GM19240 (cell line): Measurements from ENCODE around the gene BEND4.
A peak's percentile ranks its signal among the peaks of the same experiment; 100 is the strongest.
"Not testable (repeated sequence)": the region's sequence is repeated elsewhere in the genome, so short reads cannot be mapped to it uniquely, and the experiment has no call there.

Experiments
- DNase-seq: peaks from one replicate; pipeline ENCODE4 v3.0.0; 2011; ENCODE audit warnings: low spot score; ENCODE audit not compliant: insufficient read length

Gene BEND4

DNA sequence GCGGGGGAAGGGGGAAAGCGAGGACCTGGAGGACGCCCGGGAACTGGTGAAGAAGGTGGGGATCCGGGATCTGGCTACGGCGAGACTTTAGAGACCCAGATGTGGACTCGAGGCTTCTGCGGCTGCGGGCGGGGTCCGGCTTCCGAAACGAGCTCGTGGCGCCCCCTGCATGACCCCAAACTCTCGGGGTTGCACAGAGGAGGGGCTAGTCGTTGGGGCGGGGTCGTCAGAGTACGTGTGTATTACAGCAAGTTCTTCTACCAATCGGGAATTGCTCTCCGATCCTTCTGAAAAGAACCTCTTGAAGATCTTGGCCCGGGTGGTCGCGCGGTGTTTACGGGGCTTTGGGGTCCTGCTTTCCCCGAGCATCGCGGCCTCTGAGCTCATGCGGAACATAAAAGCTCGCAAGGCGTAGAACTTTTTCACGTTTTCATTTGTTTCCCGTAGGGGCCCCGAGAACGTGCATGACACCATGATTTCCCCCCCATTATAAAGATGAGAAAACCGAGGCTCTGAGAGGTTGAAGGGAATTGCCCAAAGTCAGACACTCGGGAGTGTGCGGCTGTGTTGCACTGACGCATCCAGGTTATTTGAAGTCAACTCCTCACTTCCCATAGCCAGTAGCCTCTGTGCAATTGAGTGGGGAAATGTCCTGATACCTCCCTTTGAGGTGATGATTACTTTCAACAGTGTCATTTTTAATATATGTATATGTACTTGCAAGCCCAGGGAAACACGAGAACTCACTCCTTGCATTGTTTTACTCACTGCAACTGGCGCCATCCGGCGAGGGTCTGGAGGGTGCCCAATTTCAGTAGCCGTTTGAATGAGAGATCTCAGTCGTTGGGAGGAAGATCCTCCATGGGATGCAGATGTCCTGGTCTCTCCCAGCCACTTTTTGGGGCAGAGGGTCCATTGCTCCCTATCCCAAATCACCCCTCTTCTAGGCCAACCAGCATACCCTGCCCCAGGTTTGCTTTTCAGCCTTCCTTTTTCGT is at the start of gene BEND4:
TSS of gene BEND4 (minus strand) at position 149 of the 998 bp plus-strand sequence. CDS start 512 bp downstream, outside the sequence.
- no peak for DNase-seq

DNA sequence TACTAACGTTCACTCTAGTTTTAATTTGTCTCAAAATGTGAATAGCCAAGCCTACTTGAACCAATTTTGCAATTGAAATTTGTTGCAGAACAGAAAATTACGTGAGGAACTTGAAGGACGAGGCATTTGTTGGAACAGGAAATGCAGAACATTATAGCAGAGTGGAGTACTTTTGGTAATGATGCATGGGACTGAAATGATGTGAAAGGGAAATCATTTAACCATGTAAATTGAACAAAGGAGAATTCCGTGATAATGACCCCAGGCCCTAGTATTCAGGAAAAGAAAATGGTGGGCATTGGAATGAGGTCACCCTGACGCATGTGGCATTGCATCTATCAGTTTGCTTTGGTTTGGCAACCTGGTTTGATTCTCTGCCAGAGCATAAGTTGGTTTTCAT is 44.9 kb upstream of the BEND4 start:
- no peak for DNase-seq

DNA sequence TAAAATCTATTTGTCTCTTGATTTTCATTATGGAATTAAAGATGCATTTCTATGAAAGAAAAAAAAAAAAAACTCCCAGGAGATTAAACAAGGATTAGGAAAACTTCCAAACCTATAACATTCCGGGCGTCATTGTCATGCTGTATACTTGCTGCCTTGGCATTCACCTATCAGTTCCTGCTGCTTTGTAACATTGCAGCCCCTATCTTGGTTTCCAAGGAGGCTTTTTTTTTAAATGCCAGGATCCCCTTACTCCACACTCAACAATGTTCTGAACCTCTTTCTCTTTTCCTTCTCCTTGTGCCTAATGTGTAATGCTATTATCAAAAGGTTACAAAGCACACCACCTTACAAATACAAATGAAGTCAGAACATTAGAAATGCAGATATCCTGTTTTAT is 20.5 kb upstream of the BEND4 start:
- no peak for DNase-seq

DNA sequence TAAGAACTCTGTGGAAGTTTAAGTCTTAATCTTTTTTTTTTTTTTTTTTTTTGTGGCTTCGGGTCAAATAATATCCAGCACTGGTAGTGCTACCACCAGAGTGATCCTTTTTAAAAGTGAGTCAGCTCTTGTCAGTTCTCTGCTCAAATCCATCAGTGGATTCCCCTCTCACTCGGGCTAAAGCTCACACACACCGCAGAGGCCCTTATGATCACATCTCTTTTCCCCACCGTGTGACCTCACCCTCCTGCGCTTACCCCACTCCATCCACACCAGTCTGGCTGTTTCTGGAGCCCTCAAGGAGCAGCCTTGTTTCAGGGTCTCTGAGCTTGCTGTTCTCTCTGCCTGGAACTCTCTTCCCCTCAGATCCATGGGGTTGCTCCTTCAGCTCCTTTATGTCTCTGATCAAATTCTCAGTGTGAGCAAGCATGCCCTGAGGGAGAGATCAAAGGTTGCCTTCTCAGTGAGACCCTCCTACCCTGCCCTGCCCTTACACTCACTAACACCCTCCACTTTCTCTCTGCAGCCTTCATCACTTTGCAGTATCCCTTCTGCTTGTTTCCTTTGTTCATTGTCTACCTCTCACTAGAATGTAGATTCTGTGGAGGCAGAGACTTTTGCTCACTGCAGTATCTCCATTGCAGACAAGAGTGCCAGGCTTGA is 19.8 kb upstream of the BEND4 start:
- no peak for DNase-seq

DNA sequence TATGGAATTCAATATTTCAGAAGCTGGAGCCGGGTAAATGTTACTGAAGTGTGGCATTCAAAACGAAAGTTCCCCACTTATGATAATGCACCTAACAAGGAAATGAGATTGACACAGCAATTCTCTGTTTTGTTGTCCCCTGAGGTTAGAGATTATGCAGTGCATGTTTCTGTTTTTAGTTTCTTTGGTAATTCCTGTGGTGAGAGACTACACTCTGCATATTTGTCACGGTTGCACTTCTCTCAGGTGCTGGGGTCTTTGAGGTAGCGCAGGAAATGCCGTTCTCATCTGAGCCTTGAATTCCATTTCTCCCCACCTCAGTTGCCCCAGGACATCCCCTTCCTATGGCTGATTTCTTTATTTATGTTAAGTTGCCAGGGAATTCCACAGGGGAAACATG is 15.3 kb upstream of the BEND4 start:
- DNase-seq, result peak; percentile 53

DNA sequence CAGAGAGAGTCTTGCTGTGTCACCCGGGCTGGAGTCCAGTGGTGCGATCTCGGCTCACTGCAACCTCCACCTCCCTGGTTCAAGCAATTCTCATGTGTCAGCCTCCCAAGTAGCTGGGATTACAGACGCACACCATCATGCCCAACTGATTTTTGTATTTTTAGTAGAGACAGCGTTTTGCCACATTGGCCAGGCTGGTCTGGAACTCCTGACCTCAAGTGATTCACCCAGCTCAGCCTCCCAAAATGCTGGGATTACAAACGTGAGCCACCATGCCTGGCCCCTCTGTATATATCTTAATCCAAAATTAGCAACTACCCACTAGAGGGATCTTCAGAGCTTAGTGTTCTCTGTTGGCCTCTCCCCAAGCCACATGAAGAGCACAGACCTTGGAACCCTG is 13.7 kb upstream of the BEND4 start:
- not testable (repeated sequence) for DNase-seq

DNA sequence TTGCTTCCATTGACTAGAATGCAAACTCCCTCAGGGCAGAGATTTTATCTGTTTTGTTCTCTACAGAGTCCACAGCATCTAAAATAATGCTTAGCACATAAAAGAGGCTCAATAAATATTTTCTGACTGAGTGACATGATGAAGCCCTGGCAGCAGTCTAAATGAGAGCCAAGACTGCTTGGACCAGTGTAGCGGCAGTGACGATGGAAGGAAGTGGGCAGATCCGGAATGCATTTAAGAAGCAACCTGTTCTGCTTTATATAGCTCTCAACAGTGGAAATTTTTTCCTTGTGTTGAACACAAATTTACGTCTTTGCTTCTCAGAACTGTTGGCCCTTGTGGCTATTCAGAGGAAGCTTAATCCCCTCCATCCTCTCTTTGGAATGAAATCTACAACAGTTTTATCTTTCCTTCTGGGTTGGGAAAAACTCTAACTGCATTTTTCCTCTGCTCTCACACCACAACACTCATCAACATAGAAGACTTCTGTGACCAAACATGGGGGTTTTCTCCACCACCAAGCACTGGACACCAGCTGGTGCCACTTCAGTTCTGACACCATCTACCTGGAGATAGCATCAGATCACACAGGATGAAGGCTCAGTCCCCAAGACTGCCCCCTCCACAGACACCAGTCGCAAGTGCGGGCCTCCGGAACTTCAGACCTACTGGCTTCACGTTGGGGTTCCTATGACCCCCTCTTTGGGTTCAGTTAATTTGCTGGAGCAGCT is 7.0 kb upstream of the BEND4 start:
- DNase-seq, result no peak

DNA sequence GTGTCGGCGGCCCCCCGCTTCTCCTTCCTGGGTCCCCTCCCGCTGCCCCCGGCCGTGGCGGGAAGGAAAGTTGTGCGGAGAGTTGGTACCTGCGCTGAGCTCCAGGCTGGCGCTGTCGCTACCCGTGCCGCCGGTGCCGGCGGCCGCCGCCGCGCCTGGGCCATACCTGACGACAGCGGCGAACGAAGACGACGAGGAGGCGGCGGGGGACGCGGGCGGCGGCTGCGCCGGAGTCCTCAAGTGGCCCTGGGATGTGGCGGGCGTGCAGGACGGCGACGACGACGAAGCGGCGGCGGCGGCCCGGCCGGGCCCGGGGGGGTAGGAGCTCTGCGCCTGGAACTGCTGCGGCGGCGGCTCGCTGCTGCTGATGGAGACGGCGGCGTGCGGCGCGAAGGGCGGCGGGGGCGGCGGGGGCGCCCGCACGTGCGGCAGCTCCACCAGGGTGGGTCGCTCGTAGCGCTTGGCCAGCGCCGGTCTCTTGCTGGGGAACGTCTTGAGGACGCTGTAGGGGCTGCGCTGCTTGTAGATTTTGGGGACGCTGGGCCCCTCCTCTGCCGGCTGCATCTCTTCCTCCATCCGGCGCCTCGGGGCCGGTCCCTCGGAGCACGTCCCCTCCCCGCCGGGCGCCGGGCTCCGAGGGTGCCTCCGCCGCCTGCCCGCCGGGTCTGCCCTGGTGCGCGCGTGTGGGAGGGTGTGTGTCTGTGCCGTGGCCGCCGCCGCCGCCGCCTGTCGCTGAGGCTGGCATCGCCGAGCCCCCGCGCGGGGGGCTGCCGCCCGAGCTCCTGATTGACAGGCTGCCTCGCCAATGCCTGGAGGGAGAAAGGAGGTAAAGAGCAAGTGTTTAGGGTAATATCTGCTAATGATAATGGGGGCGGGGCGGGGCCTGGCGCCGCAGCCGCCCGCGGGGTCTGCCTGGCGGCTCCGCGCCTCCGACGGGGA is 618 bp downstream of the BEND4 start:
- peak; percentile 53 for DNase-seq

DNA sequence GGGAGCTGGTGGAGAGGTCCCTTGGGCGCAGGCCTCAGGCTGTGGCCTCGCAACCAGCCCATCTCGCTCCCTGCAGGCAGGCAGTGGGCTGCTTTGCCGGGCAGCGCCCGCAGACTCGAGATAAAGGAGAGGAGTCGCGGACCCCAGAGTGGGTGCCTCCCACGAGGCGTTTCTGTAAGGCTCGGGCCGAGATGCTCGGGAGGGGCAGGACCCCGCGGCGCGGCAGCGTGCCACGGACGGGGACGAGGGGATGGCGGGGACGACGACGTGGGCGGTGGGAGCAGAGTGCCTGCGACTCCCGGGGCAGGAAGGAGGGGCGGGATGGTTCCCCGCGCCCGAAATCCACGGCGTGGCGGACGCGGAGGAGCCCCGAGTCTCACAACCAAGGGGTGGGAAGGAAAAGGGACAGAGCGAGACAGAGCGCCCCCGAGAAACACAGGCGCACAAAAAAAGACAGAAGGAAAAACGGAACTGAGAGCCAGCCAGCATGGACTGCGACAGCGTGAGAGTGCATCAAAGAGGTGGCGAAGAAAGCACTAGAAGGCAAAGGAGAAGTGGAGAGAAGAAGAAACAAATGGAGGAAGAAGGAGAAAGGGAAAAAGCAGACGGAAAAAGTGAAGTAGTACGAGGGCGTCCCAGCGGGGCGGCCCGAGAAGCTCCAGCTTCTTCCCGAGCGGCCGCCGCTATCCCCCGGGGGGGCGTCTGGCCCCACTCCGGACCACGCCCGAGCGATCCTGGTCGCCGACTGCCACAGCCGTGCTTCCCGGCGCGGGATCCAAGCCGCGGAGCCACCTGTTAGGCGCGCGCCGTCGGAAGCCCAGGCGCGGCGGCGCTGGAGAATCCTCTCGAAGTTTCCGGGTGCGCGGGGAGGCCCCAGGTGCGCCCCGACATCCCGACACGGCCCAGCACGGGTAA is 1.5 kb downstream of the BEND4 start:
- DNase-seq, result no peak

DNA sequence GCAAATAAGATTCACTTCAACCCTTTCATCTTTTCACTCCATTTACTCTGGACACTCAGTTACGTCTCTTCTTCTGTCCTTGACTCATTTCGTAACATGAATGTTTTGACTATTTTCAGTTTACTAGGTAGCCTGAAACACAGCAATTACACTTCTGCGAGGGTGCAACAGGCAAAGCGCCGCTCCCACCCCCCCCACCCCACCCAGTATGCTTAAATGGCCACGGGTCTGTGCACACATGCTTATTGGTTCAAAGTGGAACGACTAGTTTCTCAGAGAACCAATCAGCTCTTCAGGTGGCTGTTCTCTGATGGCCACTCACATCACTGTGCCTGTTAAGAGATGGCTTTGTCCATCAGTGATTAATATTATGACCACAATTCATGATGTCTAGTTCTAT is 3.5 kb downstream of the BEND4 start:
- no peak for DNase-seq

DNA sequence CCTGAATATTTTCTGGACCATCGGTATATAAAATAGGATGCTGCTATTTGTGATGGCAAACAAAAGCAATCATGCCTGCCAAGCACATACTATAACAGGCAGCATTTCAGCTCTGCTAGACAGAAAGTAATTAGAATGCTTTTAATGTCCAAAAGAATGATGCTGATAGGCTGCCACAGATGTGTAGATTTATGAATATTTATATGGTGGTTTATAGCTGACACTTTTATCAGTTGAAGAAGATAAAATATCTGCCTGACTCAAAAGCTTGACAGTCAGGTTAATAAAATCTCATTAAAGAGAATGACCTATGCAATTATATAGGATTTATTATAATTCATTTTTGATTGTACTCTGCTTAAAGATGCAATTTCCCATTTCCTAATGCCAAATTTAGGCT is 4.0 kb downstream of the BEND4 start:
- DNase-seq, result no peak

DNA sequence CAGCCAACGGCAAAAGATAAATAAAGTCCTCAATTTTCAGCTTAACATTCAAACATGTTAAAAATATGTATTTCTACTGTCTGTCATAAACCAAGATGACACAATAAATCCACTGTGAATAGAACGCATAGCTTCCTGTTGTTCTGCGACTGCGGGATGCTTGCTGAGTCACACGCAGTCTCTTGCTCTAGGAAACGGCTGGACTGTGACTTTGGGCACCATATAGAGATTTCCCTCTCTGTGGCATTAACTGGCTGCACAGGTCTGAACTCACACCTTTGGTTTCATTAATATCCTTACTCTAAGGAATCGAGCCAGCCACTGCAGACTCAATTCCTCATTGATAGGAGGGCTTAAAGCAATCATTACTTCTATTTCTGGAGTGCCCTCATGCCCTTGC is 8.4 kb downstream of the BEND4 start:
- no peak for DNase-seq

DNA sequence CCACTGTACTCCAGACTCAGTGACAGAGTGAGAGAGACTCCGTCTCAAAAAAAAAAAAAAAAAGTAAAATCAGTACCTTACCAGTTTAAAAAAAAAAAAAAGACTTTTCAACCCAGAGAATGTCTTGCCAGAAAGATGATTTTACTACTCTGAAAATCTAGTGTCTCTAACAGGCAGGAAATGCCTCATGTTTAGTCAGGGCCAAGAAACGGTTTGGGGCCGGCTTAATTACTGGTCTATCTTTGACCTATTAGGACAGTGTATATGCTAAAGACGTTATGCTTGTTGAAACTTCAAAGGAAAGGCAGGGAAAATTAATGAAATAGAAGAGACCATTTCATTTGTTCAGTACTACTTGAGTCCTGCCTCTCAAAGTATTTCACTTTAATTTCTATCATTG is 9.9 kb downstream of the BEND4 start:
- no peak for DNase-seq

DNA sequence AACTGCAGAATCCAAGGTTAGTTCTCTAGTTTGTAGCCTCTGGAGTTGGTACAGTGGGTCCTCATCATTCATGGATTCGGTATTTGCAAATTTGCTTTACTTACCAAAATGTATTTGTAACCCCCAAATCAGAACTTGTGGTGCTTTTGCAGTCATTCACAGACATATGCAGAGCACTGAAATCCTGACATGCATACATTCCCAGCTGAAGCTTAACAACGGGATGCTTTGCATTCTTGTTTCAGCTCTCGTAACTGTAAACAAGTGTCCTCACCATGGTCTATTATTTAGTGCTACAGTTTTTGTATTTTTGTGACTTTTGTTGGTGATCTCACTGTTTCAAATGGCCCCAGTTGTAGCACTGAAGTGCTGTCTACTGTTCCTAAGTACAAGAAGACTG is 16.1 kb downstream of the BEND4 start:
- DNase-seq, result no peak

DNA sequence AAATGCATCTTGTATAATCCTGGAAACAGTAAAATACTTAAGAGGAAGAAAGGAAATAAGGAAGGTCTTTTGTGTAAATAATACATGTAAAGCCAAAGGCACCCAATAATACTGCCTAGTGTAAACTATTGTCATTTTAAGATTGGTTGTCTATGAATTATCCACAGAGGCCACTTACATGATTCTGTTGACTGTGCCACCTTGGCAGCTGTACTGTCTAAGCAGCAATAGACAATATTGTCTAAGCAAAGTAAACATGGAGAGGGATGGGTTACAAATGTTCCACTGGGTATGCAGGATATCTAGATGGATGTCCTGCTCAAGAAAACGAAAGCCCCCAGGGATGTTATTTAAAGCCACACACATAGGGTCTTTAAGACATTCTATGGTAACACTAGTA is 19.4 kb downstream of the BEND4 start:
- no peak for DNase-seq

DNA sequence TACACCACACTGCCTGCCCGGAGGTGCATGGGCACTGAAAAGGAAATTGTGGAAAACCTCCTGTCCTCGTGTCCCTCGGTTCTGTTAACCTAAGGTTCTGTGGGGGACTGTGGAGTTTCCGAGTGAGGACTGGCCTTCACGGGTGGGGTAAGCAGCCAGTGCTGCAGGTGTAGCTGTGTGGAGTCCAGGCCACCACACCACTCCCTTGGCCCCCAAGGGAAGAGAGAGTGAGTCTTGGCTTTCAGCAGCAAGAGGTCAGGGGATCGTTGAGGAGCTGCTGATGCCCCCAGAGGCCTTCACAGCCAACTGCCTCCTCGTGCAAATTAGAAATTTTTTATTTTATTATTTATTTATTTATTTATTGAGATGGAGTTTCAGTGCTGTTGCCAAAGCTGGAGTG is 20.4 kb downstream of the BEND4 start:
- no peak for DNase-seq

DNA sequence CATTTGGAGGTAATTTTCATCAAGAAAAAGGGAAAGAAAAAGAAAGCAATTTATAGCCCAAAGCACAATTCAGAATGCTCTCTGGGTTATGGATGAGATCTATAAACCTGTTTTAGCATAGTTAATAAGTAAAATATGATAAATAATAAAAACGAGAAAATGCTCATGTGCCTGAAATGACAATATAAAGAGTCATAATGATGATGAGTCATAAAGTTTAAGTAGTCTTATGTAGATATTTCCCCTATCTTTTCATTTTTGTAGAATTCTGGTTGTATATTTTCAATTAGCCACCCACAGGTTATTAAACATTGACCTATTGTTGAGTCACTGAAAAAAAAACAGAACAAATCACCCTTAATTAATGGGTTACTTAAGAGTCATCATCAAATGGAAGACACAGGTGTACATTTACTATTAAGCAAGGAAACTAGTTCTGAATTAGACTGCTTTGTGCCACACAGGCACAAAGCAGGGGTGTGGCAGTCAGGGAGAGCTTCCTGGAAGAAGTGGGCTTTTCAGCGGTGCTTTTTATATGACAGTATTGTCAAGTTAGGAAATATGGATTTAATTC is 29.3 kb downstream of the BEND4 start:
- DNase-seq, result no peak

DNA sequence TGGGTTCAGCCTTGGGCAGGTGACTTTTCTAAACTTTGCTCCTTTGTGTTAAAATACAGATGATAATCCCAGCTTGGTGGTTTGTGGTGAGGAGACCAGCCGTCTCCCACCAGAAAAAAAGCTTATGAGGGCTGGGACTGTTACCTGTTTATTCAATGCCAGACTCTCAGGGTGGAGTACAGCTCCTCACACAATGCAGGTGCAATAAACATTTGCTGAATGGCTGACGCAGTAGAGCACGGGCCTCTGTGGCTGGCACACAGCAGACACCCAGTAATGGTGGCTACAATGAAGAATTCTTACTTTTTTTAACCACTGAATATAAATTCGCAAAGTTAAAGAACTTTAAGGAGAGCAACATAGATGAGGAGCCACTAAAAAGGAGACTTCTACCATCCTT is 30.2 kb downstream of the BEND4 start:
- DNase-seq, result no peak

DNA sequence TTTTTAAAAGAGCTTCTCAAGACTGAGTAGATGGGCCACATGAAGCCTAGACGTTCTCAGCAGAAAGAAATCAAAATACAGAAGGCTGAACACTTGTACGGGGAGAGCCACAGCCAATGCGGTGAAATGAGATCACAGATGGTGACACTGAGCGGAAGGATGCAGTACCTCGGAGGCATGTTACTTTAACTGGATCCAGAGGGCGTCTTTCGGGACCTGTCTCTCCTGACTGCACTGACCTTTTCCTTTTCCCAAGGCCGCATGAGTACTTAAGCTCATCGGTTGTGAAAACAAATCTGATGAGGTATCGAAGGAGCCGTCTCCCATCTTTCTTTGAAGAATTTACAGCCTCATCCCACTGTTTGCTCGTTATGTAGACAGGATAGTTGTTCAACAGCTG is 32.6 kb downstream of the BEND4 start:
- DNase-seq, result no peak
